ENCODE results near the gene RBPJL.

RBPJL gene

GRCh38 chr20:45363611-45364492 lies 57.2 kb downstream of the RBPJL start:
- peak overlapping the region; percentile 97 for H3K27ac ChIP-seq (ENCODE audit: low read length)
- H3K4me1 ChIP-seq (ENCODE audit: control insufficient read depth, insufficient read depth, low read length): peaks cover 37% of the 10 kb centered on the region
- H3K36me3 ChIP-seq (ENCODE audit: control insufficient read depth in 2 of 2, insufficient read depth in 2 of 2, low read length in 2 of 2): peaks cover 23 to 29% of the 10 kb centered on the region in 2 donors
- H3K4me3 ChIP-seq (ENCODE audit: low read length in 2 of 2): peak overlapping the region; percentile 84 to 92
- H3K27me3 ChIP-seq (ENCODE audit: control insufficient read depth in 1 of 2, insufficient read depth in 2 of 2, low read length in 2 of 2): no peaks in the 10 kb centered on the region
- H3K9ac ChIP-seq (ENCODE audit: low read length in 2 of 2): peak overlapping the region; percentile 94 to 97
- H3K9me3 ChIP-seq (ENCODE audit: control insufficient read depth in 2 of 2, low read length in 2 of 2): no peaks in the 10 kb centered on the region

- Histone ChIP-seq H3K27me3 (ENCODE audit: control insufficient read depth in 1 of 2, insufficient read depth in 2 of 2, low read length in 2 of 2) (no peaks in the 10 kb centered on the region), H3K36me3 (ENCODE audit: control insufficient read depth in 2 of 2, insufficient read depth in 2 of 2, low read length in 2 of 2) (peaks cover 25 to 29% of the 10 kb centered on the region in 2 donors), H3K9me3 (ENCODE audit: control insufficient read depth in 2 of 2, low read length in 2 of 2) (no peaks in the 10 kb centered on the region), H3K4me3 (ENCODE audit: low read length in 2 of 2) (no peak overlapping the region), H3K9ac (ENCODE audit: low read length in 2 of 2) (no peak overlapping the region), H3K27ac (ENCODE audit: low read length) (no peak overlapping the region), H3K4me1 (ENCODE audit: control insufficient read depth, insufficient read depth, low read length) (peaks cover 25% of the 10 kb centered on the region)
Measured at GRCh38 chr20:45365444-45365970, 58.9 kb downstream of the RBPJL start.

DNA sequence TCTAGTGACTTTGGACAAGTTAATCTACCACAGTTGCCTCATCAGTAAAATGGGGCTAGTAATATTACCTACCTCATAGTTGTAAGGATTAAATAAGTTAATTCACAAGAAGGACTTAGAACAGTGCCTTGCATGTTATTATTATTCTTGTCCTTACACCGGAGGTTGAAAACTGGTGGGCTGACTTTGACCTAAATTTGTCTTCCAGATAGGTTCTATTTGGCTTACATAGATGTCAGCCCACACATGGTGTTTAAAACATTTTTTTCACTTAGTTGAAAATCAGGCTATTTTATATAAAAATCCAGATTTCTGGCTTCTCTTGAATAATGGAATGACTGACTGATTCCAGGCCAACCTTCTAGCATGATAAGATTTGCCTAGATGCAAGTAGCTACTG lies 59.6 kb downstream of the RBPJL start:
- Histone ChIP-seq H3K36me3 (ENCODE audit: control insufficient read depth in 2 of 2, insufficient read depth in 2 of 2, low read length in 2 of 2) (peaks cover 26 to 29% of the 10 kb centered on the region in 2 donors), H3K4me3 (ENCODE audit: low read length in 2 of 2) (no peak overlapping the region), H3K9me3 (ENCODE audit: control insufficient read depth in 2 of 2, low read length in 2 of 2) (no peaks in the 10 kb centered on the region), H3K4me1 (ENCODE audit: control insufficient read depth, insufficient read depth, low read length) (peaks cover 25% of the 10 kb centered on the region), H3K9ac (ENCODE audit: low read length in 2 of 2) (no peak overlapping the region), H3K27me3 (ENCODE audit: control insufficient read depth in 1 of 2, insufficient read depth in 2 of 2, low read length in 2 of 2) (no peaks in the 10 kb centered on the region), H3K27ac (ENCODE audit: low read length) (no peak overlapping the region)

GRCh38 chr20:45366631-45367030 lies 60.0 kb downstream of the RBPJL start:
- no peak overlapping the region for H3K9ac ChIP-seq (ENCODE audit: low read length in 2 of 2)
- H3K4me3 ChIP-seq (ENCODE audit: low read length in 2 of 2): no peak overlapping the region
- no peak overlapping the region for H3K27ac ChIP-seq (ENCODE audit: low read length)
- H3K36me3 ChIP-seq (ENCODE audit: control insufficient read depth in 2 of 2, insufficient read depth in 2 of 2, low read length in 2 of 2): peaks cover 26 to 29% of the 10 kb centered on the region in 2 donors
- H3K9me3 ChIP-seq (ENCODE audit: control insufficient read depth in 2 of 2, low read length in 2 of 2): no peaks in the 10 kb centered on the region
- H3K4me1 ChIP-seq (ENCODE audit: control insufficient read depth, insufficient read depth, low read length): peaks cover 25% of the 10 kb centered on the region
- no peaks in the 10 kb centered on the region for H3K27me3 ChIP-seq (ENCODE audit: control insufficient read depth in 1 of 2, insufficient read depth in 2 of 2, low read length in 2 of 2)

DNA sequence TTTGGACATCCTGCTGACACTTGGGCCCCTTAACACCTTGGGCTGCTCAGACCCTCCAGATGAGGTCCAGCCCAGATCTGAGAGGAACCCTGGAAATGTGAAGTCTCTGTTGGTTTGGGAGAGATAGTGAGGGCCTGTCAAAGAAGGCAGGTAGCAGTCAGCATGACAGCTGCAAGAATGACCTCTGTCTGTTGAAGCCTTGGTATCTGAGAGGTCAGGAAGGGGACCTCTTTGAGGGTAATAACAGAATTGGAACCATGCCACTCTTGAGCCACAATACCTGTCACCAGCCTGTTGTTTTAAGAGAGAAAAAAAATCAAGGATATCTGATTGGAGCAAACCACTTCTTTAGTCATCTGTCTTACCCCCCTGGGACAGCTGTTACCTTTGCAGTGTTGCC lies 60.5 kb downstream of the RBPJL start:
- peaks cover 26 to 29% of the 10 kb centered on the region in 2 donors for H3K36me3 ChIP-seq (ENCODE audit: control insufficient read depth in 2 of 2, insufficient read depth in 2 of 2, low read length in 2 of 2)
- H3K9me3 ChIP-seq (ENCODE audit: control insufficient read depth in 2 of 2, low read length in 2 of 2): no peaks in the 10 kb centered on the region
- peaks cover 27% of the 10 kb centered on the region for H3K4me1 ChIP-seq (ENCODE audit: control insufficient read depth, insufficient read depth, low read length)
- no peak overlapping the region for H3K4me3 ChIP-seq (ENCODE audit: low read length in 2 of 2)
- no peak overlapping the region for H3K27ac ChIP-seq (ENCODE audit: low read length)
- H3K9ac ChIP-seq (ENCODE audit: low read length in 2 of 2): no peak overlapping the region
- no peaks in the 10 kb centered on the region for H3K27me3 ChIP-seq (ENCODE audit: control insufficient read depth in 1 of 2, insufficient read depth in 2 of 2, low read length in 2 of 2)

Data from stomach smooth muscle (tissue), 2 donors.